Measurements from ENCODE around the gene ELSPBP1.
"Not testable (repeated sequence)": the region's sequence is repeated elsewhere in the genome, so short reads cannot be mapped to it uniquely, and the experiment has no call there.

Gene ELSPBP1

GRCh38 chr19:47994209-47994802 lies at the start of gene ELSPBP1:
TSS of gene ELSPBP1 (plus strand) at chr19:47994632. CDS start at chr19:48008668, 14,036 bp downstream.
- DNase-seq, result no peak

GRCh38 chr19:47949852-47950521 lies 44.4 kb upstream of the ELSPBP1 start:
- not testable (repeated sequence) for DNase-seq

- not testable (repeated sequence) for DNase-seq
Observed at GRCh38 chr19:47952132-47952531, 42.3 kb upstream of the ELSPBP1 start.

GRCh38 chr19:47955936-47956335 lies 38.5 kb upstream of the ELSPBP1 start:
- DNase-seq, result not testable (repeated sequence)

GRCh38 chr19:47973529-47973928 lies 20.9 kb upstream of the ELSPBP1 start:
- no peak for DNase-seq

GRCh38 chr19:47991191-47991808 lies 3.1 kb upstream of the ELSPBP1 start:
- DNase-seq, result peak; percentile 1

GRCh38 chr19:47992070-47992469 lies 2.4 kb upstream of the ELSPBP1 start, which contains the start of gene BSPH1:
TSS of gene BSPH1 (minus strand) at chr19:47992170. CDS start at chr19:47992081, 89 bp downstream.
- DNase-seq, result no peak

GRCh38 chr19:47996230-47996727 lies 1.8 kb downstream of the ELSPBP1 start:
- DNase-seq, result no peak

GRCh38 chr19:47998800-47999199 lies 4.4 kb downstream of the ELSPBP1 start:
- DNase-seq, result no peak

GRCh38 chr19:48000846-48001245 lies 6.4 kb downstream of the ELSPBP1 start:
- no peak for DNase-seq

GRCh38 chr19:48004236-48004635 lies 9.8 kb downstream of the ELSPBP1 start:
- DNase-seq, result no peak

- peak; percentile 30 for DNase-seq
Observed at GRCh38 chr19:48006762-48007161, 12.3 kb downstream of the ELSPBP1 start.

GRCh38 chr19:48010932-48011758 lies 16.7 kb downstream of the ELSPBP1 start:
- no peak for DNase-seq

- no peak for DNase-seq
Observed at GRCh38 chr19:48020686-48021085, 26.3 kb downstream of the ELSPBP1 start.

- DNase-seq, result no peak
Observed at GRCh38 chr19:48023011-48023410, 28.6 kb downstream of the ELSPBP1 start.

- DNase-seq, result no peak
Observed at GRCh38 chr19:48023518-48023917, 29.1 kb downstream of the ELSPBP1 start.

- no peak for DNase-seq
Observed at GRCh38 chr19:48025480-48025879, 31.0 kb downstream of the ELSPBP1 start.

- no peak for DNase-seq
Observed at GRCh38 chr19:48029431-48029830, 35.0 kb downstream of the ELSPBP1 start.

GRCh38 chr19:48030073-48030472 lies 35.6 kb downstream of the ELSPBP1 start:
- no peak for DNase-seq

- no peak for DNase-seq
Observed at GRCh38 chr19:48033604-48034003, 39.2 kb downstream of the ELSPBP1 start.

GRCh38 chr19:48036765-48037164 lies 42.3 kb downstream of the ELSPBP1 start:
- no peak for DNase-seq

GRCh38 chr19:48041877-48042580 lies 47.6 kb downstream of the ELSPBP1 start:
- DNase-seq, result no peak
